ENCODE results near the gene MCM3AP.

MCM3AP gene

DNA sequence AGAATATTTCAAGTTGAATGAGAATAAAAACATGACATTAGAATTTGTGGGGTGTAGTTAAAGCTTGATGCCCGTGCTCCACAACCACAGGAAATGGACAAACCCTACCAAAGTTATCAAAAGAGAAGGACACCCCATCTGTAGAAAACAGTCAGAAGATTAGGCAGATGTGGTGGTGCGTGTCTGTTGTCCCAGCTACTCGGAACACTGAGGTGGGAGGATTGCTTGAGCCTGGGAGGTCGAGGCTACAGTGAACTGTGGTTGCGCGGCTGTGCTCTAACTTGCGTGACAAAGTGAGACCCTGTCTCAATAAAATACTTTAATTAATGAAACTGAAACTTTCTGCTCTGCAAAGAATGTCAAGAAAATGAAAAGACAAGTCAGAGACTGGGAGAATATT lies 99.7 kb downstream of the MCM3AP start:
- Histone ChIP-seq H3K4me1 (ENCODE audit: control insufficient read depth in 2 of 2, insufficient read depth in 2 of 2, low read length in 2 of 2) (peaks cover 0 to 11% of the 10 kb centered on the region in 2 donors), H3K9ac (ENCODE audit: low read depth in 1 of 2, low read length in 2 of 2) (no peak overlapping the region), H3K36me3 (ENCODE audit: control insufficient read depth in 2 of 2, insufficient read depth in 2 of 2, low read length in 2 of 2) (no peaks in the 10 kb centered on the region), H3K9me3 (ENCODE audit: control insufficient read depth in 2 of 2, low read length in 2 of 2) (no peaks in the 10 kb centered on the region), H3K27me3 (ENCODE audit: control insufficient read depth in 2 of 2, insufficient read depth in 2 of 2, low read length in 2 of 2) (no peaks in the 10 kb centered on the region), H3K27ac (ENCODE audit: low read depth in 2 of 2, low read length in 2 of 2) (no peak overlapping the region), H3K4me3 (ENCODE audit: low read length in 2 of 2) (peak overlapping the region in 1 of 2 donors; percentile 92)
